Astrocyte (in vitro differentiated cells and primary cell): ENCODE results near the gene DXO.

Experiments used
- CTCF ChIP-seq: IDR thresholded peaks from 2 replicates; pipeline ENCODE4 v1.5.1; 2011; ENCODE audit warnings: low read depth, mild to moderate bottlenecking, inconsistent platforms, low read length, moderate library complexity; ENCODE audit not compliant: insufficient read depth
- EZH2 ChIP-seq: IDR thresholded peaks from 2 replicates; pipeline ENCODE4 v1.6.1; 2012; ENCODE audit warnings: mild to moderate bottlenecking, low read length, inconsistent platforms; ENCODE audit not compliant: insufficient read depth

- TF ChIP-seq CTCF (no peak), EZH2 (no peak)
Observed at GRCh38 chr6:31963921-31964320, 8.0 kb downstream of the DXO start.
